Left renal pelvis (tissue), 4 donors: ENCODE data around the gene SLC25A30. TPM values are rescaled to one million over a fixed set of nuclear protein-coding genes. Genes with fewer than 3 reads are reported as not detected.

Source experiments
- DNase-seq, 4 donors: peaks; one replicate each; pipeline ENCODE4 v3.0.0-alpha.2; 2013; ENCODE audit warnings: low read depth in 4 of 4, low spot score in 3 of 4
- polyA plus RNA-seq, 4 donors: library from polyadenylated mRNA; unstranded; fragments of 120-200 nt; gene quantifications; one replicate each; pipeline ENCODE4 v1.2.1, GENCODE V29; 2013; ENCODE audit not compliant: insufficient read length in 4 of 4

The SLC25A30 gene
- 10 to 100 TPM; 13.2 to 29.3 (median 26.6) TPM for polyA plus RNA-seq

- peak in 3 of 4 donors; percentile 74 to 82 (median 74) for DNase-seq
These were observed at the start of gene SLC25A30 for GRCh38 chr13:45417790-45418534. Gene SLC25A30, minus strand, starts transcription at chr13:45418373. Its CDS starts 6,948 bp downstream, at chr13:45411425.

- DNase-seq: no peak
These were observed 48.2 kb upstream of the SLC25A30 start for GRCh38 chr13:45466359-45466758.

- DNase-seq: peak; percentile 86 to 89 (median 88)
These were observed 46.7 kb upstream of the SLC25A30 start, which contains the start of gene COG3 for GRCh38 chr13:45464687-45465453. Gene COG3, plus strand, starts transcription at chr13:45464939. Its CDS starts 98 bp downstream, at chr13:45465037.

- no peak for DNase-seq
These were observed 46.0 kb upstream of the SLC25A30 start for GRCh38 chr13:45464141-45464686.

GRCh38 chr13:45456196-45456972, 38.2 kb upstream of the SLC25A30 start:
- no peak for DNase-seq

- DNase-seq: no peak
These were observed 36.0 kb upstream of the SLC25A30 start for GRCh38 chr13:45454204-45454603.

GRCh38 chr13:45451282-45451681, 33.1 kb upstream of the SLC25A30 start:
- no peak for DNase-seq

GRCh38 chr13:45448965-45449559, 30.9 kb upstream of the SLC25A30 start:
- DNase-seq: no peak

- no peak for DNase-seq
These were observed 29.0 kb upstream of the SLC25A30 start for GRCh38 chr13:45447050-45447661.

- DNase-seq: no peak
These were observed 28.0 kb upstream of the SLC25A30 start for GRCh38 chr13:45446181-45446580.

- no peak for DNase-seq
These were observed 26.9 kb upstream of the SLC25A30 start for GRCh38 chr13:45445053-45445452.

- DNase-seq: no peak
These were observed 23.5 kb upstream of the SLC25A30 start for GRCh38 chr13:45441633-45442032.

GRCh38 chr13:45439781-45440462, 21.7 kb upstream of the SLC25A30 start:
- DNase-seq: no peak

GRCh38 chr13:45439008-45439407, 20.8 kb upstream of the SLC25A30 start:
- no peak for DNase-seq

GRCh38 chr13:45437947-45438346, 19.8 kb upstream of the SLC25A30 start:
- DNase-seq: no peak

GRCh38 chr13:45436953-45437352, 18.8 kb upstream of the SLC25A30 start:
- DNase-seq: no peak

- DNase-seq: no peak
These were observed 18.2 kb upstream of the SLC25A30 start for GRCh38 chr13:45436332-45436731.

GRCh38 chr13:45434556-45435371, 16.6 kb upstream of the SLC25A30 start:
- no peak for DNase-seq
